GM21526 (cell line): Measurements from ENCODE around the gene KLF15.

Source experiments
- ATAC-seq: cut with Tn5 transposase; IDR thresholded peaks from one replicate; pipeline ENCODE4 v1.9.1; 2021; ENCODE audit warnings: moderate library complexity; ENCODE audit not compliant: unreplicated experiment, low FRiP score

The KLF15 gene

DNA sequence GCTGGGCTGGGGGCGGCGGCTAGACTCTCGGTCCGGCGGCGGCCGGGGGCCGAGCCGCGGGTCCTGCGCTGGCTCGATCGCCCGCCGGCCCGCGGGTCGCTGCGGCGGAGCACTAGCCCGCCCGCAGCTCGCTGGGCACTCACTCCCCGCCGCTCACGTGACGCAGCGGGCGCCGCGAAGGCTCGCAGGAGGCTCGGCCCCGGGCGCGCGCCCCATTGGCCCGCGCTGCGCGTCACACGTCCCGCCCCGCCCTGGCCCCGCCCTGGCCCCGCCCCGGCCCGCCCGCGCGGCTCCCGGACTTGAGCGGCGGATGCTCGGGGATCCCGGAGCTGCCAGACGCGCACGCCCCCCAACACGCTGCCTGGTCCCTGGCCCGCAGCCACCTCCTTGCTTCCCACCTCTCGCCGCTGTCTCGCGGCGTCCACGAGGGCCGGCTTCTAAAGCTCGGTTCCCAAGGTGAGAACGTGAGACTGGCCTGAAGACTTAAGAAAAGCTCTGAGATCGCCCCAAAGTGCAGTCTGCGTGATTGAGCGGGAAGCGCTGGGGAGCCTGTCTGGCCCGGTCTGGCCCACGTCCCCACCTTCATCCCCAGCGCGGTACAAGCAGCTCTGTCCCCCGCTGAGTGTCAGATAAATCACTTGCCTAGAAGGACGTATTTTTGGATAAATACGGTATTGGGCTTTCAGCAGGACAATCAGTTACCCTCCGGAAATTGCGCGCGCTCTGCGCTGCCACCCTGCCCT, at the start of gene KLF15:
Gene KLF15 (minus strand): TSS at position 114 of the 743 bp plus-strand sequence. CDS start 4,486 bp downstream, outside the sequence.
- ATAC-seq: peak; percentile 74

DNA sequence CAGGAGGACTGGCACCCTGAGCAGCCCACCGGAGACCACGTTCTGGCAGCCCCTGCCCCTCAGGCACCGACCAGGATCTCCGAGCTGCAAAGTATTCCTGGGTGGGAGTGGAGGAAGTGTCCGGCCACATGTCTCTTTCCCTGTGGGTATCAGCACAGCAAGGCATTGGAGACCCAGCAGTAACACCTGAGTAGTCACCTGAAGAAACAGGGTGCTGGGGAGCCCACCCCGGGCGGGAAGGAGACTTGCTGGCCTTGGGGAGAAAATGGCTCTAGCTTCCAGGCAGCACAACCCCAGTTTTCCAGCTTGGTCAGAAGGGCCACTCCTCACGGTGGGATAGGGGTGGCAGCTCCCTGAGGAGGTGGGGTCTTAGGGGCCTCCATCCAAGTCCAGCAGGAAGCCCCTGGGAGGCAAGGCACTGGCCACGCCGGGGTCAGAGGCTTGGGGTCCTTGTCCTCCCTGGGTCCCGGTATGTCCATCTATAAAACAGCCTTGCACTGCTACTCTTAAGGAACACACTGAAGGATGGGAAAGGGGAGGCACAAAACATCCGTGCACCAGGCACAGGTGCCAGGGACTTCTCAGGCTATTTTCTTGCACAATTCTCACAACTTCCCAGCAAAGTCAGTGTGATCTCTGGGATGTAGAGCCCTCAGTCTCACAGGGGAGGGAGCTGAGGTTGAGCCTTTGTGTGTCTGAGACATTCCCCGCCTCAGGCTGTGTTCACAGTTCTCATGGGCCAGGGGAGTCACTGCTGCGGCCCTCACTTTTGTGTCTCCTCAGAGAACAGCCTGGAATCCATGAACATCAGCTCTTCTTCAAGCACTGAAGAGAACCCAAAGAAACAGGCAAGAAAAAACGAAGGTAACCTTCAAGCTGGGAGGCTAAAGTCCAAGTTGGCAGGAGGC, 49.4 kb upstream of the KLF15 start:
- ATAC-seq: no peak

DNA sequence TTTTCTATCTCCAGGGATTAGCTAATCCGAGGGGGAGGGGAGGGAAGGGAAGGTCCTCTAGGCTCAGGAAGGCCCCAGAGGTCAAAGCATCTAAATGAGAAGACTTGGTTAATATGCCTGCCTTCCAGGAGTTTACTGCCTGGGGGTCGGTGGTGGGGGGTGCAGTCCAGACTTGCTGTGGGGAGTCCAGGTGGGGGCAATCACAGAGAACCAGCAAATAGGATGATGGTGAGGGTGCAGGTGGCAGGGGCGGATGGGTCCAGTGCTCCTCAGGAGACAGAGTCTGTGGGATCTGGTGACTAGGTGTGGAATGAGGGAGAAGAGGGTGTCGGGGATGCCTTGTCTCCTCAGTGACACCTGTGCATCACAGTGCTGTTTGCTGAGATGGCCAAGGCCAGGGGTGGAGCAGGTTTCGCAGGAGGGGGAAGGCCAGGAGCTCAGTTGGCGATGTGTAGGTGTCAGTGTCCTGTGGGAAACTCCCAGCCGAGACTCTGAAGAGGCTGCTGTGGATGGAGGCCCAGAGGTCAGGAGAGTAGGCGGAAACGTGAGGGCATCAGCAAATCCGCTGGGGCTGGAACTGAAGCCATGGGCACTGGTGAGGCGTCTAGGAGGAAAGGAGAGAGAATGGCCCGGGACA, 45.6 kb upstream of the KLF15 start:
- ATAC-seq: no peak

DNA sequence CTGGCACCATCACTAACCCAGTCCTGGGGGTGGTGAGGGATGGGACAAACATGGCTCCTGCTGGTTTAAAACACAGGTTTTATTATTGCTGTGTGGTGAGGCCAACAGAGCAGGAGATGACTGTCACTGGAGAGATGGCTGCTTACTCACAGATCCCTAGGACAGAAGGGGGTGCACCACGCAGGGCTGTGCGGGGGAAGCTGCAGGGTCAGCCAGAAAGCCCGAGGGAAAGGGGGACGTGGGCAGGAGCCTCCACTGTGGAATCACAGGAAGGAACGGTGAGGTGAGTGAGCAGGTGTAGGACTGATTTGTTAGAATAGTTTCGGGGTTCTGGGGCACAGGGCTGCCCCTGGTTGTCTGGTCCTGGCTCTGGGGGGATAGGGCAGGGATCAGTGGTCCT, 45.0 kb upstream of the KLF15 start:
- no peak for ATAC-seq

DNA sequence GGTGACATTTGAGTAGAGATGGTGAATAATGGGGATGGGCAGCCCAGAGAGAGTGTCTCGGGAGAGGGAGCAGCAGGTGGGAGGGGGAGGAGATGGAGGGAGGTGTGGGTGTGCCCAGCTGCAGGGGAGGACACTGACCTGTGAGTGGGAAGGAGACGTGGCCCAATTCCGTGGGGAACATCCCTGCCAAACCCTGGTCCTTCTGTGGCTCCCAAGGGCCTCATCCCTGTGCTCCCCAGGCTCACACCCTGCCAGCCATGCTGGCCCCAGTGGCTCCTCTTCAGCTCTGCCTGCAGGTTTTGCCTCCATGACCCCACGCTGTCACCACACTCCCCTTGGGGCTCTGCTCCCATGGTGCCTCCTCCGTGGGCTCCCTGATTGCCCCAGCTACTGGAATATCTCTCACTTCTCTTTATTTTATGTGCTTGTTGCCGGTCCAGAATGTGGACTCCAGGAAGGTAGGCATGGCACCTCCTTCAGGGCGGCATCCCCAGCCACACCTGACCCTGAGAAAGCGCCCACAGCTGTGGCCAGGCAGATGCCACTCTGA, 44.5 kb upstream of the KLF15 start:
- ATAC-seq: no peak

DNA sequence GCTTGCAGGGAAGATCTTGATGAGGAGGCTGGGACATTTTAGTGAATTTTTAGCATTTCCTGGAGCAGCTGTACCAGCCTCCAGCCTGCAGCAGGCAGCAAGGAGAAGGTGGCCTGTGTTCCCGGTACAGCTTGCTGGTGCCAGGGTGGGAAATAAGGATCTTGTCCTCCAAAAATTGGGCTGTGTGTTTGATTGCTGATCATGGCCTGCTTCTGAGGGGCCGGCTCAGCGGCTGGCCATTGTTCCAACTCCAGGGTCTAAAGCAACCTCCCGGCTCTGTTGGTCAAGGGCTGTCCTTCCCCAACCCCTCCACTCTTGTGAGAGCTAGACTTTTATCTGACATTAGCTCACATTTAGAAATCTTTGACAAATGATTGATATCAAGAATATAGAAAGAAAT, 42.5 kb upstream of the KLF15 start:
- ATAC-seq: no peak

DNA sequence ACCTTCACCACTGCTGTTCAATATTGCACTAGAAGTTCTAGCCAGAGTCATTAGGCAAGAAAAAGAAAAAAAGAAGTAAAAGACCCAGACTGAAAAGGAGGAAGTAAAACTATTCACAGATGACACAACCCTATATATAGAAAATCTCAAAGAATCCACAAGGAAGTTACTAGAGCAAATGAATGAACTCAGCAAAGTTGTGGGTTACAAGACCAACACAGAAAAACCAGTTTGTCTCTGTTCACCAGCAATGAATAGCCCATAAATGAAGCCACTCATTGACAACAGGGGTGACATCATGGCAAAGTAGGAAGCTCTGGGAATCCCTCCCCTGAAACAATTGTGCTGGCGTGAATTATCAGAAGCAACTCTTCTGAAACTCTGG, 42.1 kb upstream of the KLF15 start:
- no peak for ATAC-seq

DNA sequence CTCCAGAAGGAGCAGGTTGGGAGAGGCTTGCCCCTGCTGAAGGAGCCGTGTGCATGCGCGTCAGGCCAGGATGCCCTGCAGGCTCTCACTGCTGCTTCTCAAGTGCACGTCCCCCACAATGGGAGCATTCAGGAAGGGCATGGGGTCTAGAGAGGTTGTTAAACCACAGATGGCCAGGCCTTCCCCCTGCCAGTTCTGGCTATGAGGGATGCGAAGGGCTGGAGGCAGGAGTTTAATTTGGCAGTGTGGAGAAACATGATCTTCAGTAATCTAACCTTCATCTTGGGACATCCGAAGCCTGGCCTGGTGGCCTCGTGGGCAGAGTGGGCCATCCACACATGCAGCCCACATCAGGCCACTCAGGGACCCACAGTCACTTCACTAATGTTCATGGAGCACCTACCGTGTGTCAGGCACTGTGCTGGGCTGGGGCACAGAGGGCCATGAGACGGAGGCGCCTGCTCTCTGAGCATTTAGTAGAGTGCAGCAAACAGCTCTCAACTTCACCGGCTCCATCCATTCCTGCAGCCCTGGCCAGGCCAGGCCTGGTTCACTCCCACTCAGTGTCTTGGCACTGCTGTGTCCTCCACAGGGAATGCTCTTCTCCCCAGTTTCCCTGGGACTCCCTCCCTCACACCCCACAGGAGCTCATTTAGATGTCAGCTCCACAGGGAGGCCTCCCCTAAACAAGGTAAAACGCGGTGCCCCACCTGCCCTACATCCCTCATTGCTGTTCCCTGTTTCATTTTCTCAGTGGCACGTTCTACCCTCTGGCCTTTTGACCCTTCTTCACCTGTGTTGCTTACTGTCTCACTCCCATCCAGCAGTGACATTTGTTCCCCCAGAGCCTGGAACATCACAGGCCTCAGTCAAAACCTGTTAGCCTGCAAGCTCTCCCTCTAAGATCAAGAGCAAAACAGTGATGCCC, 41.5 kb upstream of the KLF15 start:
- ATAC-seq: no peak

DNA sequence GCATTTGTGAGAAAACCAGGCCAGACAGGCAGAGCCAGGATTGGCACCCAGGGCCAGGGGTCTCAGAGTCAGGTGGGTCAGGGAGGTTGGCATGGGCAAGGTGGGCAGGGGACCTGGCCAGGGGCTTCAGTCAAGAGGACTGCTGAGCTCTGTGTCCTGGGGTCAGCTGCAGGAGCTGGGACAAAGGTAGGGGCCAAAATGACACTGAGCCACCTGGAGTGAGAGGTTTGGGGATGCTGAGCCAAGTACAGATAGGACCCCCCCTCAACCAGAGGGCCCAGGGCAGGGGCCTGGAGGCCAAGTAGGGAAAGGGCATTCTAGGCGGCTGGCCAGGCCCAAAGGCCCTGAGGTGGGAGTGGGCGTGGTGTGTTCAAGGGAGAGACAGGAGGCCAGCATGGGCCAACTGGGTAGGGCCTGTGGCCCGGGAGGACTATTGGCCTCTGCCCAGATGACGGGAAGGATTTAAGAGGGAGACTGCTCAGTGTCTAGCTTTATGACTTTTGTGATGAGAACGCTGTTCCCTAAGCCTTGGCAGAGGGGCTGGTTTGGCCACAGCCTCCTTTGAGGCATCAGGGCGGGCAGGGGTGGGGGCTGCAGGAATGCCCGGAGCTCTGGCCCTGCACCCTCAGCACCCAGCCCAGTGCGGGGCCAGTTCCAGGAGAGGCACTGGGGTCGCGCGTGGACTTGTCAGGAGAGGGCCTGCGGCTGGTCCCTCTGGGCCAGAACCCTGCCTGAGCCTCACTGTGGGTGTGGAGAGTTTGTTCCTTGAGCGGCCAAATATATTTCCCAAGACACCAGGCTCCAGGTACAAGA, 40.6 kb upstream of the KLF15 start:
- ATAC-seq: no peak

DNA sequence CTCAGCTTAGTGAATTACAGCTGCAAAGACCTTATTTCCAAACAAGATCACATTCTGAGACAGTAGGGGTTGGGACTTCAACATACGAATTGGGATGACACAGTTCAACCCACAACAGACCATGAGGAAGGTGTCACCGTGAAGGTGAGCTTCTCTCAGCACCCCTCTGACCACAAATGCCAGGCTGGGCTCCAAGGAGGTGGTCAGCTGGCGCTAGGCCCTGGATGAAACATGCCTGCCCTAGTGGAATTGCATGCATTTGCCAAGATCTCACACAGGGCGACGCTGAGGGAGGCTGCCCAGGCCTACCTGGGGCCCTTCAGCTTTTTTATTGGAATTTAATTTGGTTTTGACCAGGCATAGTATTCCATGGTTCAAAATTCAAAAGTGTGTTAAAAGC, 39.3 kb upstream of the KLF15 start:
- ATAC-seq: no peak

DNA sequence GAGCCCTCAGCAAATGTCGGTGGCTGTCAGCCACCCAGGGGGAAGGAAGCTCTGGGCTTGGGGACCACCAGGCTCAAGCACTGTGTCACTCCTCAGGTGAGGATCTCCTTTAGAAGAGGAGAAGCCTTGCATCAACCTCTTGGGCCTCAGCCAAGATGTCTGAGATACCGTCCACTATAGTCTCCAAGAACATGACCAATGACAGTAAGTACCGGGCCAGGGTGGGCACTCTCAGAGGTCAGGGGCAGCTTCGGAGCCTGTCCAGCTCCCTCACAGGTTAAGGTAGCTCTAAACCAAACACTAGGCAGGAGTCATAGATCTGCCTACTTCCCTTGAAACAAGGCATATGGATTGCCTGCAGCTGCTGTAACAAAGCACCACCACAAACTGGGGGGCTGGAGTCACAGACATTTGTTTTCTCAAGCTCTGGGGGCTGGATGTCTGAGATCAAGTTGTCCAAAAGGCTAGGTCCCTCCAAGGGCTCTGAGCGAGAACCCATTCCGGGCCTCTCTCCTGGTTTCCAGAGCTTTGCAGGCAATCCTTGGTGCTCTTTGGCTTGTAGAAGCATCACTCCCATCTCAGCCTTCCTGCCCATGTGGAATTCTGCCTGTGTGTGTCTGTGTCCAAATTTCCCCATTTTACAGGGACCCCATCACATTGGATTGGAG, 38.8 kb upstream of the KLF15 start:
- ATAC-seq: no peak

DNA sequence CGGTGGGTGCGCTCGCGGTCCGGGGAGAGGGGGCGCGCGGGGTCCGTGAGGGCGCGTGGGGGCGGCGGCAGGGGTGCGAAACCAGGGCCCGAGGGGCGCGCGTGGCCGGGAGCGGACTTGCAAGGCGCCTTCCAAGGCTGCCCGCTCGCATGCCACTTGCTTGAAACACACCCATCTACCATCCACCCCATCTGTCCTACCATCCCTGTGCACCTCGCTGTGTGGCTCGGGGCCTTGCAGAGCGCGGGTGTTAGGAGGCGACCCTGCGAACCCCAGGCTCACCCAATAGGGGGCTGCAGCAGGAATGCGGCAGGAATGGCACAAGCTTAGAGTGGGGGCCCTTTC, 37.7 kb upstream of the KLF15 start:
- no peak for ATAC-seq

DNA sequence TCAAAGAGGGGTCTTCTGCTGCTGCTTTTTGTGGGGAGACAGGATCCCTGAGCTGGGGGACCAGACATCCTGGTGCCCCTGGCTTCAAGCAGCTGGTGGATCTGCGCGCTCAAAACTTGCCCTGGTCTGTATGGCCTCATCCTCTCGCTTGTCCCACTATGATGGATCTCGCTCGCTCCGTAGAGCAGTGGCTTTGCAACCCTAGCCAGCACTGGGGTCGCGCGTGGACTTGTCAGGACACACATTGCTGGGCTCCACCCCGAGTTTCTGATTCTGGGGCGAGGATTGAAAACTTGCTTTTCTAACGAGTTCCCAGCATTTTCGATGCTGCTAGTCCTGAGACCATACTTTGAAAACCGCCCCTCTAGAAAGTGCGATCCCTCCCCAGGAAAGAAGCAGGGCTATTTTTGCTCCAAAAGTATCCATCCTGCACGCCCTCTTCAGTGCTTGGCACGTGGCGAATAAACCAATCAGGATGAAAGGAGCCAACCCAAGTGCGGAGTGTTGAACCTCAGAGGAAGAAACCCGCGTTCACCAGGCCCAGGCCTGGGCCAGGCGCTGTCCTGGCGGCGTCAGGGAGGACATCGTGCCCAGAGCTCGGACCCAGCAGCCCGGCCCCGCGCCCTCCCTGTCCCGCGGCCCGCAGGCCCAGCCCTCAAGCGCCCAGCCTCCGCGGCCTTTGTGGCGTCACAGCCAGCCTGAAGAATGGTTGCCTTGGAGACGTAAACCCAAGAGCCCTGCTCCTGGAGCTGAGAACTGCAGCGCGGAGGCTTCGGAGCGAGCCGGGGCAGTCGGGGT, 37.2 kb upstream of the KLF15 start, which contains the start of gene CFAP100:
Gene CFAP100 (plus strand): TSS at position 731 of the 798 bp plus-strand sequence. CDS start 1,092 bp downstream, outside the sequence.
- no peak for ATAC-seq

DNA sequence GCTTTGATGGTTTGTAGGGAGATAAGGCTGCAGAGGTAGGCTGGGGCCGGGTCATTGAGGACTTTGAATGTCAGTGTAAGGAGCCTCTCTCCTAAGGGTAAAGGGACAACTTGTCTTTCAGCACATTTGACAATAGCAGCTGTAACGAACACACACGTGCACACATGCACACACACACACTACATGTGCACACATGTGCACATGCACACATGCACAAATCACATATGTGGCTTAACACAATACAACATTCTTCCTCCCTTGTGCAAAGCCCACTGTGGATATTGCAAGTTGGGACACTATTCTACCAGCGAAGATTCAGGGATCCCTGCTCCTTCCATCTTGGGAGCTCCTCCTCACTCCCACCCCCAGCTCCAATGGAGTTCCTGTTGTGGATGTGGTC, 36.4 kb upstream of the KLF15 start:
- ATAC-seq: no peak

DNA sequence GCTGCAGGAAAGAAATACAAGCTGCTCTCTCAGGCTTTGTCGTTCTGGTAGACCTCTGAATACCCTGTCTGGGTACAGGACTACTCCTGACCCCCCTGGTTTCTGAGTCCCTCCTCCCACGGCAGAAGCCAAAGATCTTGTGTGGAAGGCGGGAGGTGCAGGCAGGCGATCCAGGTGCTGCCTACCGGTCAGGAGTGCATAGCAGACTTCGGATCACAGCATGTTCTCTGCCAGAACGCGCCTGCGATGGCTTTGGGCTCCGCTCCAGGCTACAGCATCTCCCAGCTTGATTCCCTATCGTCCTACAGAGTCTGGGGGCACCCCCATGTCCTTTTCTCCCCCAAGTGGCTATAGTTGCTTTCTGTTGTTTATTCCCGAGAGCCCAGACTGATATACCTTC, 35.0 kb upstream of the KLF15 start:
- no peak for ATAC-seq

DNA sequence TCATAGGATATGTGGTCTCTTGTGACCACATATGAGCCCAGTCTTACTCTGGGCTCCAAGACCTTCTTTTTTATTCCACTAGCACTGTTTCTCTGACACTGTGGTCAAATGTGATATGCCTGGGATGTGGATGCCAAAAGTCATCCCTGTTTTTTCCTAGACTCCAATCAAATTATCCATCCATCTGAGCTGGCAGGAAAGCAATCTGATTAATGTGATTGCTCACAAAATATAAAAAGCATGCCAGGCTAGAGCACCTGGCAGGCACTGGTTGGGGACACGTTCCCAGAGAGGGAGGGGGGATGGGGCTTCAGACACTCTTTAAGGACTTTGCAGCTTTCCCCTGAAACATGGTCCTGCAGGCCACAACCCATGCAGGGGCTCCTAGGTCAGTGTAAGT, 34.4 kb upstream of the KLF15 start:
- no peak for ATAC-seq

DNA sequence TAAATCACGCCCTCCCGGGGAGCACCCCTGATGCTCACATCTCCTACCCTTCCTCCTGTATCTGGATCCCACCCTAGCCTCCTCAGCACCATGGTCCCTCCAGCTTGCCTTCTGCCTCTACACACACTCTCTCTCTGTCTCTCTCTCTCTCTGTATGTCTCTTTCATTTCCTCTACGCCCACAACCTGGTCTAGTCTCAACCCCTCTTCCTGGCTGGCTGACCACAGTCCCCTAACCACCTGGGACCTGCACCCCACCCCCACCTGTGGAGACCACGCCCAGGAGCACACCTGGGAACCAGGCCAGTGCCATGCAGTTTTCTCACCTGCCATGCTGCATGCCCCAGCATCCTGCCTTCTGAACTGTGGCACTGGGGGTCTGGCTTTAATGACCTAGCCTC, 33.5 kb upstream of the KLF15 start:
- no peak for ATAC-seq

DNA sequence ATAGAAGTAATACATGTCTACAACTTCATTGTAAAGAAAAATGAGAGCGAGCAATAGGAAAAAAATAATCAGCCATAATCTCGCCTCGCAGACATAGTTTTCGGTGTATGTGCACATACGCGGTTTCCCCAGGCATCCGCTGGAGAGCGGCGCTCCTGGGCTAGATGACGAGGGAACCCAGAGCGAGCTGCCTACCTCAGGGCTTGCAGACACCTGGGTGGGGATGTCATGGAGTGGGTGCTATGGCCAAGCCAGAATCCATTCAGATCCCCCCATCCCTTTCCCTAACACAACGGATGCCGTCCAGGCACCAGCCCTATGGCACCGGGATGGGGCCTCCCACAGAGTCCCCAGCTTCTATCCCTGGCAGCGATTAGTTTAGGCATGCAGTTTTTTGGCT, 33.0 kb upstream of the KLF15 start:
- ATAC-seq: no peak
